ENCODE measurements around the gene ZNF423. TPM values are rescaled to one million over a fixed set of nuclear protein-coding genes. Genes with fewer than 3 reads are reported as not detected.
A peak's percentile ranks its signal among the peaks of the same experiment; 100 is the strongest.

ZNF423 gene
- total RNA-seq, 4 donors from 2014 or later = 6.6 to 22.9 (median 8.6) TPM

GRCh38 chr16:49649013-49649765 lies 206.7 kb downstream of the ZNF423 start:
- ATAC-seq (ENCODE audit: low FRiP score) = no peak
- no peak for TF ChIP-seq CTCF (IDR thresholded peaks at IDR 0.05)
- DNase-seq (ENCODE audit: low spot score) = no peak

GRCh38 chr16:49647673-49648072 lies 208.2 kb downstream of the ZNF423 start:
- TF ChIP-seq CTCF (IDR thresholded peaks at IDR 0.05) = no peak
- ATAC-seq (ENCODE audit: low FRiP score) = no peak
- DNase-seq (ENCODE audit: low spot score) = no peak

- no peak for DNase-seq (ENCODE audit: low spot score)
- ATAC-seq (ENCODE audit: low FRiP score) = no peak
- no peak for TF ChIP-seq CTCF (IDR thresholded peaks at IDR 0.05)
These were observed 210.6 kb downstream of the ZNF423 start for GRCh38 chr16:49645263-49645662.

GRCh38 chr16:49644145-49644463 lies 211.8 kb downstream of the ZNF423 start:
- TF ChIP-seq CTCF (IDR thresholded peaks at IDR 0.05) = no peak
- no peak for DNase-seq (ENCODE audit: low spot score)
- no peak for ATAC-seq (ENCODE audit: low FRiP score)

GRCh38 chr16:49643429-49644144 lies 212.3 kb downstream of the ZNF423 start:
- TF ChIP-seq CTCF (IDR thresholded peaks at IDR 0.05) = no peak
- DNase-seq (ENCODE audit: low spot score) (no peak), ATAC-seq (ENCODE audit: low FRiP score) (peak; percentile 20)

GRCh38 chr16:49641250-49641649 lies 214.7 kb downstream of the ZNF423 start:
- no peak for TF ChIP-seq CTCF (IDR thresholded peaks at IDR 0.05)
- DNase-seq (ENCODE audit: low spot score) (no peak), ATAC-seq (ENCODE audit: low FRiP score) (no peak)

GRCh38 chr16:49640581-49640980 lies 215.3 kb downstream of the ZNF423 start:
- no peak for TF ChIP-seq CTCF (IDR thresholded peaks at IDR 0.05)
- ATAC-seq (ENCODE audit: low FRiP score) (no peak), DNase-seq (ENCODE audit: low spot score) (no peak)
